ENCODE results near the gene OR8G5. TPM values are rescaled to one million over a fixed set of nuclear protein-coding genes. Genes with fewer than 3 reads are reported as not detected.

The OR8G5 gene
- total RNA-seq, 1 experiment from 2014 or later, result not detected

GRCh38 chr11:124285610-124286344 lies 29.6 kb downstream of the OR8G5 start:
- peak; percentile 44 for DNase-seq (ENCODE audit: low read depth)

- DNase-seq (ENCODE audit: low read depth), result no peak
Observed at GRCh38 chr11:124294687-124295086, 38.5 kb downstream of the OR8G5 start.

- no peak for DNase-seq (ENCODE audit: low read depth)
Observed at GRCh38 chr11:124296016-124296415, 39.8 kb downstream of the OR8G5 start.

GRCh38 chr11:124297921-124298320 lies 41.7 kb downstream of the OR8G5 start:
- DNase-seq (ENCODE audit: low read depth), result no peak

GRCh38 chr11:124301548-124301947 lies 45.4 kb downstream of the OR8G5 start:
- no peak for DNase-seq (ENCODE audit: low read depth)

GRCh38 chr11:124302347-124303125 lies 46.4 kb downstream of the OR8G5 start:
- DNase-seq (ENCODE audit: low read depth), result no peak

GRCh38 chr11:124307093-124307492 lies 50.9 kb downstream of the OR8G5 start:
- no peak for DNase-seq (ENCODE audit: low read depth)

GRCh38 chr11:124310721-124311120 lies 54.5 kb downstream of the OR8G5 start:
- DNase-seq (ENCODE audit: low read depth), result peak; percentile 18

- no peak for DNase-seq (ENCODE audit: low read depth)
Observed at GRCh38 chr11:124311269-124311668, 55.1 kb downstream of the OR8G5 start.

- DNase-seq (ENCODE audit: low read depth), result no peak
Observed at GRCh38 chr11:124311670-124312069, 55.5 kb downstream of the OR8G5 start.

- no peak for DNase-seq (ENCODE audit: low read depth)
Observed at GRCh38 chr11:124313131-124313530, 57.0 kb downstream of the OR8G5 start.

- DNase-seq (ENCODE audit: low read depth), result no peak
Observed at GRCh38 chr11:124313849-124314248, 57.7 kb downstream of the OR8G5 start, which contains the start of gene OR8D1. Gene OR8D1, minus strand, starts transcription at chr11:124313949. Its CDS starts 3,183 bp downstream, at chr11:124310766.

- peak; percentile 29 for DNase-seq (ENCODE audit: low read depth)
Observed at GRCh38 chr11:124315052-124315451, 58.9 kb downstream of the OR8G5 start.

Other genes with a start within 250 kb of the OR8G5 start
- not detected in 2 replicates for gene OR10G4, start 243.4 kb upstream of the OR8G5 start, total RNA-seq (2014; rRNA removed; shearing (Covaris generic))
- not detected in 2 replicates for gene OR10G9, start 233.4 kb upstream of the OR8G5 start, total RNA-seq (2014; rRNA removed; shearing (Covaris generic))
- not detected in 2 replicates for gene OR10G8, start 229.6 kb upstream of the OR8G5 start, total RNA-seq (2014; rRNA removed; shearing (Covaris generic))
- gene OR10G7, start 215.1 kb upstream of the OR8G5 start, total RNA-seq (2014; rRNA removed; shearing (Covaris generic)), result not detected in 2 replicates
- 0.70 and 1.4 TPM in 2 replicates for gene VWA5A, start 140.9 kb upstream of the OR8G5 start, total RNA-seq (2014; rRNA removed; shearing (Covaris generic))
- gene OR10D3, start 73.0 kb upstream of the OR8G5 start, total RNA-seq (2014; rRNA removed; shearing (Covaris generic)), result not detected in 2 replicates
- gene OR8G1, start 15.3 kb upstream of the OR8G5 start, total RNA-seq (2014; rRNA removed; shearing (Covaris generic)), result not detected in 2 replicates
- gene OR8D1, start 57.6 kb downstream of the OR8G5 start, total RNA-seq (2014; rRNA removed; shearing (Covaris generic)), result not detected in 2 replicates
- gene OR8D2, start 63.8 kb downstream of the OR8G5 start, total RNA-seq (2014; rRNA removed; shearing (Covaris generic)), result not detected in 2 replicates
- not detected in 2 replicates for gene OR8B2, start 128.1 kb downstream of the OR8G5 start, total RNA-seq (2014; rRNA removed; shearing (Covaris generic))
- gene OR8B3, start 142.6 kb downstream of the OR8G5 start, total RNA-seq (2014; rRNA removed; shearing (Covaris generic)), result not detected in 2 replicates
- not detected in 2 replicates for gene OR8B4, start 168.5 kb downstream of the OR8G5 start, total RNA-seq (2014; rRNA removed; shearing (Covaris generic))
- gene OR8B8, start 189.3 kb downstream of the OR8G5 start, total RNA-seq (2014; rRNA removed; shearing (Covaris generic)), result not detected in 2 replicates

Measured in HT1080 (cell line).